Measurements from ENCODE around the gene XRN1. TPM values are rescaled to one million over a fixed set of nuclear protein-coding genes. Genes with fewer than 3 reads are reported as not detected.

Gene XRN1
- polyA plus RNA-seq, 1 donor (not counting 4 experiments of a cell fraction or from before 2014, with no cell fraction given), result 14.4 TPM

- Histone ChIP-seq H3K9me3 (ENCODE audit: control insufficient read depth, low read depth, low read length) (no peaks in the 10 kb centered on the region), H3K4me1 (ENCODE audit: control insufficient read depth, extremely low read depth, insufficient read depth, low read length) (peaks cover 5% of the 10 kb centered on the region), H3K4me2 (ENCODE audit: control insufficient read depth, extremely low read depth, insufficient read depth, low read depth, low read length) (no peak overlapping the region), H2AFZ (ENCODE audit: control insufficient read depth, low read length) (no peak overlapping the region), H3K4me3 (ENCODE audit: control insufficient read depth in 2 of 3, extremely low read depth in 1 of 3, insufficient read depth in 2 of 3, low read depth in 1 of 3, low read length in 3 of 3) (no peak overlapping the region), H4K20me1 (ENCODE audit: control insufficient read depth, extremely low read depth, insufficient read depth, low read length) (no peaks in the 10 kb centered on the region), H3K9me1 (ENCODE audit: control insufficient read depth, extremely low read depth, insufficient read depth, low read length) (no peaks in the 10 kb centered on the region), H3K27me3 (ENCODE audit: control insufficient read depth, extremely low read depth, insufficient read depth, low read length) (no peaks in the 10 kb centered on the region), H3K27ac (ENCODE audit: control insufficient read depth, insufficient read depth, low read length) (no peak overlapping the region), H3K9ac (ENCODE audit: control insufficient read depth, extremely low read depth, insufficient read depth, low read length) (no peak overlapping the region), H3K36me3 (ENCODE audit: control insufficient read depth in 2 of 2, extremely low read depth in 1 of 2, insufficient read depth in 2 of 2, low read length in 2 of 2) (peaks cover 2 to 5% of the 10 kb centered on the region in 2 experiments), H3K79me2 (ENCODE audit: control insufficient read depth, insufficient read depth, low read length) (peaks cover 17% of the 10 kb centered on the region)
- TF ChIP-seq CTCF (optimal IDR thresholded peaks at IDR 0.05 in 1 of 3, IDR thresholded peaks at IDR 0.05 in 1 of 3, conservative IDR thresholded peaks at IDR 0.05 in 1 of 3; ENCODE audit: extremely low read depth in 1 of 3, insufficient read depth in 2 of 3, low read length in 3 of 3) (no peak), EZH2 (IDR thresholded peaks at IDR 0.05; ENCODE audit: low read length) (no peak)
- no peak for FAIRE-seq
- no peak for DNase-seq (ENCODE audit: low read depth, low spot score)
- dilution Hi-C loops (cut with MboI; ENCODE audit: extremely low pct_ligation_motif_present, low sequenced_read_pairs), result no loop called here
Measured at GRCh38 chr3:142450881-142451280, 3.0 kb upstream of the XRN1 start.

- Histone ChIP-seq H4K20me1 (ENCODE audit: control insufficient read depth, extremely low read depth, insufficient read depth, low read length) (no peaks in the 10 kb centered on the region), H3K4me3 (ENCODE audit: control insufficient read depth in 2 of 3, extremely low read depth in 1 of 3, insufficient read depth in 2 of 3, low read depth in 1 of 3, low read length in 3 of 3) (no peak overlapping the region), H3K4me1 (ENCODE audit: control insufficient read depth, extremely low read depth, insufficient read depth, low read length) (peaks cover 11% of the 10 kb centered on the region), H3K27me3 (ENCODE audit: control insufficient read depth, extremely low read depth, insufficient read depth, low read length) (no peaks in the 10 kb centered on the region), H3K36me3 (ENCODE audit: control insufficient read depth in 2 of 2, extremely low read depth in 1 of 2, insufficient read depth in 2 of 2, low read length in 2 of 2) (peaks cover 2 to 3% of the 10 kb centered on the region in 2 experiments), H3K9ac (ENCODE audit: control insufficient read depth, extremely low read depth, insufficient read depth, low read length) (no peak overlapping the region), H3K9me1 (ENCODE audit: control insufficient read depth, extremely low read depth, insufficient read depth, low read length) (no peaks in the 10 kb centered on the region), H2AFZ (ENCODE audit: control insufficient read depth, low read length) (no peak overlapping the region), H3K79me2 (ENCODE audit: control insufficient read depth, insufficient read depth, low read length) (peaks cover 24% of the 10 kb centered on the region), H3K27ac (ENCODE audit: control insufficient read depth, insufficient read depth, low read length) (no peak overlapping the region), H3K9me3 (ENCODE audit: control insufficient read depth, low read depth, low read length) (no peaks in the 10 kb centered on the region), H3K4me2 (ENCODE audit: control insufficient read depth, extremely low read depth, insufficient read depth, low read depth, low read length) (no peak overlapping the region)
- TF ChIP-seq CTCF (optimal IDR thresholded peaks at IDR 0.05 in 1 of 3, IDR thresholded peaks at IDR 0.05 in 1 of 3, conservative IDR thresholded peaks at IDR 0.05 in 1 of 3; ENCODE audit: extremely low read depth in 1 of 3, insufficient read depth in 2 of 3, low read length in 3 of 3) (no peak), EZH2 (IDR thresholded peaks at IDR 0.05; ENCODE audit: low read length) (no peak)
- no peak for FAIRE-seq
- dilution Hi-C loops (cut with MboI; ENCODE audit: extremely low pct_ligation_motif_present, low sequenced_read_pairs), result no loop called here
- no peak for DNase-seq (ENCODE audit: low read depth, low spot score)
Measured at GRCh38 chr3:142450189-142450588, 2.4 kb upstream of the XRN1 start.

Measured in keratinocyte (primary cell).